Measurements from ENCODE around the gene PHACTR1. TPM values are rescaled to one million over a fixed set of nuclear protein-coding genes. Genes with fewer than 3 reads are reported as not detected.
"Not testable (repeated sequence)": the region's sequence is repeated elsewhere in the genome, so short reads cannot be mapped to it uniquely, and the experiment has no call there.

The PHACTR1 gene
- total RNA-seq, 1 donor from 2014 or later, result 2.2 TPM

DNA sequence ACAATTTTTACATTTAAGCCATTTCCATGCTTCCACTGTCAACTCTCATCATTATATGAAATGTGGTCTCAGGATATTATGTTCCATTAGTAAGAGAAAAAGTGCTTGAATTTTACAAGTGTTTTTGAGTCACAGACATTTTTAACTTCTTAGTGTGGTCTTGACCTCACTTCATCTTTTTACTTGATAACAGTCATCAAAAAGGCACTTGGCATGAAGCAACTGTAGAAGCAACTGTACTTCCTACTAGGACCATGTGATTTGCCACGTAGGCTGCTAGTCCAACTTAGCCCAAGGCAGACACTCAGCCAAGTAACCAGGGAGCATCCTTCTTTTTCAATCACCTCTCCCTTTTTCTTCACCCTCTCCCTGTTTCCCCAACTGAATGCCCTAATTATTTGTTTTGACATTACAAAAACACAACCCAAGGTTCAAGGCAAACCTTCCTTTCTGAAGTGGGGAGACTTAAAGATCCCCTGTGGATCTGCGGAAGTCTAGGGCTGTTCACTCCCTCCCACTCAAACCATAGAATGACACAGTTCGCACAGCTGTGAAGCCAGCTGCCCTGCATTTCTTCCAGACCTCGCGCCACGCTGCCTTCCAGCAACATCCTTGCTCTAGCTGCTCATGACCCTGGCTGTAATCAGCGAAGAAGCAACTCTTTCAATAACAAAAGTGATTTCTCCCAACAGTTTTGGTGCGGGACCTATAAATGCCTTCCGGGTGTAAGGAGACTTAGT, 45.0 kb downstream of the PHACTR1 start:
- H3K4me3 ChIP-seq (ENCODE audit: low read depth, low read length), result no peak overlapping the region
- no peak for DNase-seq (ENCODE audit: low read depth)
- TF ChIP-seq, protein P1, sequence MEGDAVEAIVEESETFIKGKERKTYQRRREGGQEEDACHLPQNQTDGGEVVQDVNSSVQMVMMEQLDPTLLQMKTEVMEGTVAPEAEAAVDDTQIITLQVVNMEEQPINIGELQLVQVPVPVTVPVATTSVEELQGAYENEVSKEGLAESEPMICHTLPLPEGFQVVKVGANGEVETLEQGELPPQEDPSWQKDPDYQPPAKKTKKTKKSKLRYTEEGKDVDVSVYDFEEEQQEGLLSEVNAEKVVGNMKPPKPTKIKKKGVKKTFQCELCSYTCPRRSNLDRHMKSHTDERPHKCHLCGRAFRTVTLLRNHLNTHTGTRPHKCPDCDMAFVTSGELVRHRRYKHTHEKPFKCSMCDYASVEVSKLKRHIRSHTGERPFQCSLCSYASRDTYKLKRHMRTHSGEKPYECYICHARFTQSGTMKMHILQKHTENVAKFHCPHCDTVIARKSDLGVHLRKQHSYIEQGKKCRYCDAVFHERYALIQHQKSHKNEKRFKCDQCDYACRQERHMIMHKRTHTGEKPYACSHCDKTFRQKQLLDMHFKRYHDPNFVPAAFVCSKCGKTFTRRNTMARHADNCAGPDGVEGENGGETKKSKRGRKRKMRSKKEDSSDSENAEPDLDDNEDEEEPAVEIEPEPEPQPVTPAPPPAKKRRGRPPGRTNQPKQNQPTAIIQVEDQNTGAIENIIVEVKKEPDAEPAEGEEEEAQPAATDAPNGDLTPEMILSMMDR (IDR thresholded peaks at IDR 0.05; ENCODE audit: insufficient read depth, low read length, poor library complexity, severe bottlenecking), result no peak
- H3K27me3 ChIP-seq (ENCODE audit: control insufficient read depth, insufficient read depth, low read length), result no peaks in the 10 kb centered on the region
- H3K36me3 ChIP-seq (ENCODE audit: control insufficient read depth, insufficient read depth, low read length), result no peaks in the 10 kb centered on the region

DNA sequence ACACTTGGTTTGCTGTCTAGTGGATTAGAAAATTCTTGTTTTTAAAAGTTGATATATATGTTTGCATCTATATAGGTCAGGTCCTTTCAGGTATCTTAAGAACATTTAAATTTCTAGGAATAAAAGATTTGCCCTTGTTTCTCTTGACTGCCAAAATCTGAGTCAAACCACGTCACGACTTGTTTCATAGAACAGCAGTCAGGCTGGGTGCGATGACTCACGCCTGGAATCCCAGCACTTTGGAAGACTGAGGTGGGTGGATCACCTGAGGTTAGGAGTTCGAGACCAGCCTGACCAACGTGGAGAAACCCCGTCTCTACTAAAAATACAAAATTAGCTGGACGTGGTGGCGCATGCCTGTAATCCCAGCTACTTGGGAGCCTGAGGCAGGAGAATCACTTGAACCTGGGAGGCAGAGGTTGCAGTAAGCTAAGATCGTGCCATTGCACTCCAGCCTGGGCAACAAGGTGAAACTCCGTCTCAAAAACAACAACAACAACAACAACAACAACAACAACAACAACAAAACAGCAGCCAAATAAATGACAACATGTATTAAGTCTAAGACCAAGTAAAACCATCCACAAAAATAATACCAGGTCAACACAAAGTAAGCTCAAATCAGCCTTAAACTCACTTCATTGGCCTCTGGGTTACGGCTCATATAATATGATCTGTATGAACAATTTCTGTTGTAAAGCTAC, 46.3 kb downstream of the PHACTR1 start:
- not testable (repeated sequence) for H3K4me3 ChIP-seq (ENCODE audit: low read depth, low read length); H3K27me3 ChIP-seq (ENCODE audit: control insufficient read depth, insufficient read depth, low read length); DNase-seq (ENCODE audit: low read depth); H3K36me3 ChIP-seq (ENCODE audit: control insufficient read depth, insufficient read depth, low read length)

DNA sequence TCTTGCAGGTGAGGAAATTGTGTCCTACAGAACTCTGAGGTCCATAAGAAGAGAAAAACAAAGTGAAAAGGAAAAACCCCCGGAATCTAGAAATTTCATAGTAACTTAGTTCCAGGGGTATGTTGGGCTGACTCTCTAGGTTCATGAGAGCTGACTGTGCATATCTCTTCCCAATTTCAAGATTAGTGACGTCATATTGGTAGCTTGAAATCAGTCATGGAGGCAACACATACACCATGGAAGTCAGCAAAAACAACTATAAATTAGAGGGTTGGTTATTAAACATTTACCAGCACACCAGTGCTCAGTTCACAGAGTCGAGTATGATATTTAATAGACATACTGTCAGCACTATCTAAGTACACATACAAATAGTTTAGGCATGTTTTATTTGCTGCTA, 49.8 kb downstream of the PHACTR1 start:
- Histone ChIP-seq H3K27me3 (ENCODE audit: control insufficient read depth, insufficient read depth, low read length) (no peaks in the 10 kb centered on the region), H3K36me3 (ENCODE audit: control insufficient read depth, insufficient read depth, low read length) (no peaks in the 10 kb centered on the region), H3K4me3 (ENCODE audit: low read depth, low read length) (no peak overlapping the region)
- DNase-seq (ENCODE audit: low read depth), result no peak
- TF ChIP-seq, protein P1 (IDR thresholded peaks at IDR 0.05; ENCODE audit: insufficient read depth, low read length, poor library complexity, severe bottlenecking), result no peak

DNA sequence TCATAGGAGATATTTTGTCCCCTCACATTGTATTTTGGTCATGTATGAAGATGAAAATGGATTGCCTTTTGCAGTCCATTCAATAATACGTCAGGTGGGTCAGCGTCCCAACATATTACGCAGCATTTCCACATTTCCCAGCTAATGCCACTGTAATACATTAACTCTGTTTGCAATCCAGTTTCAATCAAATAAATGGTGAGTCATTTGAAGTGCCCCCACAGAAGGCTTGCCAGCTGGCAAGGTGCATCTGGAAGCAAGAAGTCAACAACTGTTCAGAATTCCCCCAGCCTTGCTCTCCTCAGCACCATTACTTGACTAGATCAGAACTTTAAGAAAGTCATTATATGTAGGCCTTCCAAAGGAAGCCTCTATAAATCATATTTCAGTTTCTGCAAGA, 50.4 kb downstream of the PHACTR1 start:
- no peak for DNase-seq (ENCODE audit: low read depth)
- Histone ChIP-seq H3K36me3 (ENCODE audit: control insufficient read depth, insufficient read depth, low read length) (no peaks in the 10 kb centered on the region), H3K4me3 (ENCODE audit: low read depth, low read length) (no peak overlapping the region), H3K27me3 (ENCODE audit: control insufficient read depth, insufficient read depth, low read length) (no peaks in the 10 kb centered on the region)
- TF ChIP-seq, protein P1 (IDR thresholded peaks at IDR 0.05; ENCODE audit: insufficient read depth, low read length, poor library complexity, severe bottlenecking), result no peak

DNA sequence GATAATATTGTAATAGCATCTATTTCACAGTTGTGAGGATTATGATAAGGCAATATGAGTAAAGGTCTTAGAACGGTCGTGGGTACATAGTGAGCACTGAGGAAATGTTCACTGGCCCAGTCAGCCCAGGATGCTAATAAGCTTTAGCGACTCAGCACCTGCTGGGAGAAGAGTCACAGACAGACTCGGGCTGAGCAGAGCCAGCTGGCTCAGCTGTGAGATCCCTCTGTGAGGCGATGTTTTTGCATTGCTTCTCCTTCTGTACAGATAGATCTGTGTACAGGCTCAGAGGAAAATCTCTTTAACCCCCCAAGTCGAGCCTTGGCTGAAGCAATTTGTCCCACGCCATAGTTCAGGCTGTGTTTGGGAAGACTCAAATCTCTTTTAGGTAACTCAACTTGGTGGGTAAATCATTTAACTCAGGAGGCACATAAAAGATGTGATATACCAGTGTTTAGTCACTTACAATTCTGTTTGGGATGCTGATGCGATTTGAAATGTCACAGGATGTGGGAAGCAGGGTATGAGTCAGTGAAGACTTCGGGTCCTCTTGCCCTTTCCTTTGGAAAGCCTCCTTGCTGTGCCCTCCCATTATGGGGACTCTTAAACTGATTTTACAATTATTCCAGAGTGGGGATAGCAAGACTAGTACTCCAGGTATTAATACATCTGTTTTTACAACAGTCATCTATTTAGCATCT, 53.1 kb downstream of the PHACTR1 start:
- no peaks in the 10 kb centered on the region for H3K36me3 ChIP-seq (ENCODE audit: control insufficient read depth, insufficient read depth, low read length)
- no peak overlapping the region for H3K4me3 ChIP-seq (ENCODE audit: low read depth, low read length)
- no peak for DNase-seq (ENCODE audit: low read depth)
- no peaks in the 10 kb centered on the region for H3K27me3 ChIP-seq (ENCODE audit: control insufficient read depth, insufficient read depth, low read length)
- TF ChIP-seq, protein P1 (IDR thresholded peaks at IDR 0.05; ENCODE audit: insufficient read depth, low read length, poor library complexity, severe bottlenecking), result no peak

DNA sequence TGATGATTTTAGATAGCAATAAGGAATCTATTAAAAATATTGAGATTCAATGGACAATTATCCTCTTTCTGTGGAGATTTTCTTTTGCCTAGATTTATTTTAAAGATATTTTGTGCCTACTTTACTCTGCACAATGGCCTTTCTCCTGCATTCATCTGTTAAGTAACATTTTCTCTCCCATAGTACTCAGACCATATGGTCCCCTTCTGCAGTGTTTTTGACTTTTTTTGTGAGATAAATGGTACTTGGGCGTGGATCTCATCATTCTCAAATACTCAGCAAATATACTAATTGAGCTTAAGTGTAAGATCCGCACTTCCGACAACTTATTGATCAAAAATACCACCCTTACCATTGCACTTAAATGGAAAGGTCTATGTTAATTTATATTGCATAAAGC, 55.8 kb downstream of the PHACTR1 start:
- DNase-seq (ENCODE audit: low read depth), result no peak
- Histone ChIP-seq H3K36me3 (ENCODE audit: control insufficient read depth, insufficient read depth, low read length) (no peaks in the 10 kb centered on the region), H3K27me3 (ENCODE audit: control insufficient read depth, insufficient read depth, low read length) (no peaks in the 10 kb centered on the region), H3K4me3 (ENCODE audit: low read depth, low read length) (no peak overlapping the region)
- TF ChIP-seq, protein P1 (IDR thresholded peaks at IDR 0.05; ENCODE audit: insufficient read depth, low read length, poor library complexity, severe bottlenecking), result no peak
